GM23338 (cell line): Measurements from ENCODE around the gene SPA17. TPM values are rescaled to one million over a fixed set of nuclear protein-coding genes. Genes with fewer than 3 reads are reported as not detected.

ENCODE experiments used
- ATAC-seq: fragments of 200-7000 bp; cut with Tn5 transposase; 3 replicates; pipeline ENCODE4 v1.9.1; 2020
- DNase-seq: peaks from one replicate; pipeline ENCODE4 v3.0.0-alpha.2; 2015; ENCODE audit warnings: low spot score
- H2AFZ ChIP-seq: fragments of 200-600 bp; sonication (generic); 2 replicates; pipeline ENCODE4 v1.8.0; 2016; ENCODE audit warnings: antibody characterized with exemption, mild to moderate bottlenecking, moderate library complexity
- H3F3A ChIP-seq: fragments of 200-600 bp; sonication (generic); replicated peaks from 2 replicates; pipeline ENCODE4 v1.8.0; 2017; ENCODE audit warnings: antibody characterized with exemption, mixed run types, low read depth
- H3K27ac ChIP-seq: fragments of 200-600 bp; sonication (generic); 2 replicates; pipeline ENCODE4 v1.6.1; 2016; ENCODE audit warnings: low read depth
- H3K27me3 ChIP-seq: fragments of 200-600 bp; sonication (generic); 2 replicates; pipeline ENCODE4 v1.8.0; 2016; ENCODE audit warnings: mild to moderate bottlenecking, mixed run types, moderate library complexity; ENCODE audit not compliant: insufficient read depth
- H3K36me3 ChIP-seq: fragments of 200-600 bp; sonication (generic); 2 replicates; pipeline ENCODE4 v1.8.0; 2016; ENCODE audit warnings: mild to moderate bottlenecking; ENCODE audit not compliant: insufficient read depth
- H3K4me1 ChIP-seq: fragments of 200-600 bp; sonication (generic); 2 replicates; pipeline ENCODE4 v1.8.0; 2016; ENCODE audit warnings: mild to moderate bottlenecking, moderate library complexity; ENCODE audit not compliant: insufficient read depth
- H3K4me2 ChIP-seq: fragments of 200-600 bp; sonication (generic); 2 replicates; pipeline ENCODE4 v1.7.1; 2017; ENCODE audit warnings: mixed run types
- H3K4me3 ChIP-seq: fragments of 200-600 bp; sonication (generic); 2 replicates; pipeline ENCODE4 v1.6.1; 2016; ENCODE audit warnings: mixed run types
- H3K79me2 ChIP-seq: fragments of 200-600 bp; sonication (generic); replicated peaks from 2 replicates; pipeline ENCODE4 v1.8.0; 2017; ENCODE audit warnings: mild to moderate bottlenecking; ENCODE audit not compliant: insufficient read depth
- H3K9me2 ChIP-seq: fragments of 200-600 bp; sonication (generic); 2 replicates; pipeline ENCODE4 v1.8.0; 2017; ENCODE audit not compliant: insufficient read depth
- H4K20me1 ChIP-seq: fragments of 200-600 bp; sonication (generic); replicated peaks from 2 replicates; pipeline ENCODE4 v1.8.0; 2017; ENCODE audit warnings: mild to moderate bottlenecking; ENCODE audit not compliant: insufficient read depth
- H3K27ac Mint-ChIP-seq: 2 replicates; pipeline ENCODE4 v1.8.0; 2020; ENCODE audit warnings: inconsistent platforms, mild to moderate bottlenecking, moderate library complexity, mixed read lengths
- H3K27me3 Mint-ChIP-seq: 3 replicates; pipeline ENCODE4 v1.8.0; 2022; ENCODE audit warnings: low read depth, mild to moderate bottlenecking, moderate library complexity, mixed read lengths, inconsistent platforms; ENCODE audit not compliant: insufficient read depth, poor library complexity
- H3K36me3 Mint-ChIP-seq: 3 replicates; pipeline ENCODE4 v1.8.0; 2021; ENCODE audit warnings: low read depth, mild to moderate bottlenecking, inconsistent platforms, moderate library complexity, mixed read lengths
- H3K4me1 Mint-ChIP-seq: 3 replicates; pipeline ENCODE4 v1.8.0; 2020; ENCODE audit warnings: mild to moderate bottlenecking, inconsistent platforms, mixed read lengths
- H3K4me3 Mint-ChIP-seq: 3 replicates; pipeline ENCODE4 v1.8.0; 2021; ENCODE audit warnings: moderate library complexity, mild to moderate bottlenecking, inconsistent platforms, mixed read lengths
- H3K9me3 Mint-ChIP-seq: 3 replicates; pipeline ENCODE4 v1.8.0; 2020; ENCODE audit warnings: moderate library complexity, mild to moderate bottlenecking, inconsistent platforms, mixed read lengths
- CREB1 ChIP-seq: fragments of 250-450 bp; sonication (Bioruptor Pico); IDR thresholded peaks from 2 replicates; pipeline ENCODE4 v1.5.0; 2020; ENCODE audit warnings: low read depth, mild to moderate bottlenecking, moderate library complexity
- CTCF ChIP-seq, 2 experiments: fragments of 200-600 bp in 1 of 2; sonication (generic) in 1 of 2; conservative IDR thresholded peaks; 2 replicates each; pipeline versions ENCODE4 v1.5.1 to v1.6.1; 2016 to 2017; ENCODE audit warnings: antibody characterized with exemption in 2 of 2, low read depth in 2 of 2, mild to moderate bottlenecking in 2 of 2, moderate library complexity in 1 of 2
- ETS1 ChIP-seq: IDR thresholded peaks from 2 replicates; pipeline ENCODE4 v1.6.1; 2016; ENCODE audit warnings: antibody characterized with exemption
- EZH2 ChIP-seq: fragments of 200-600 bp; sonication (generic); IDR thresholded peaks from one replicate; pipeline ENCODE4 v1.8.0; 2017; ENCODE audit warnings: antibody characterized with exemption, mild to moderate bottlenecking, low read depth; ENCODE audit not compliant: unreplicated experiment
- EZH2phosphoT487 ChIP-seq: fragments of 200-600 bp; sonication (generic); IDR thresholded peaks from one replicate; pipeline ENCODE4 v1.8.1; 2018; ENCODE audit warnings: antibody characterized with exemption; ENCODE audit not compliant: unreplicated experiment
- JUNB ChIP-seq: IDR thresholded peaks from one replicate; pipeline ENCODE4 v1.6.1; 2016; ENCODE audit warnings: antibody characterized with exemption; ENCODE audit not compliant: unreplicated experiment
- NANOG ChIP-seq: IDR thresholded peaks from 2 replicates; pipeline ENCODE4 v1.6.1; 2016; ENCODE audit warnings: antibody characterized with exemption, borderline replicate concordance
- POLR2AphosphoS5 ChIP-seq: IDR thresholded peaks from 2 replicates; pipeline ENCODE4 v1.6.1; 2016; ENCODE audit warnings: antibody characterized with exemption, low read depth
- REST ChIP-seq: IDR thresholded peaks from one replicate; pipeline ENCODE4 v1.6.1; 2018; ENCODE audit warnings: antibody characterized with exemption; ENCODE audit not compliant: unreplicated experiment
- STAT1 ChIP-seq: IDR thresholded peaks from one replicate; pipeline ENCODE4 v1.6.1; 2016; ENCODE audit warnings: antibody characterized with exemption; ENCODE audit not compliant: unreplicated experiment
- ZNF114 ChIP-seq: fragments of 250-450 bp; sonication (Bioruptor Pico); IDR thresholded peaks from 2 replicates; pipeline ENCODE4 v1.5.0; 2020; ENCODE audit warnings: mild to moderate bottlenecking, moderate library complexity
- ZNF331 ChIP-seq: fragments of 250-450 bp; sonication (Bioruptor Pico); IDR thresholded peaks from 2 replicates; pipeline ENCODE4 v1.5.0; 2020; ENCODE audit warnings: low read depth, mild to moderate bottlenecking, moderate library complexity
- ZNF462 ChIP-seq: fragments of 250-450 bp; sonication (Bioruptor Pico); IDR thresholded peaks from 2 replicates; pipeline ENCODE4 v1.5.0; 2020; ENCODE audit warnings: mild to moderate bottlenecking, moderate library complexity
- polyA plus RNA-seq: library from polyadenylated mRNA; unstranded; fragments of >200 nt; fragmentation: Nextera tagmentation; extraction: Ambion mirVana; gene quantifications from 2 replicates; pipeline ENCODE4 v1.2.1, GENCODE V29; 2016
- total RNA-seq: library from RNA; depleted of rRNA; stranded (reverse); fragments of >200 nt; shearing (Covaris generic); gene quantifications from 2 replicates; pipeline ENCODE4 v1.2.3, GENCODE V29; 2014

Gene SPA17
- total and polyA plus RNA-seq, 2 experiments from 2014 or later = 3.2 to 14.9 TPM

GRCh38 chr11:124725719-124726105, 52.0 kb downstream of the SPA17 start:
- H3K4me3 Mint-ChIP-seq = peak overlapping the region; percentile 44; the same call in 2 of the 3 replicates
- no peaks in the 10 kb centered on the region for H3K36me3 ChIP-seq
- peak overlapping the region; percentile 37 for H3K4me2 ChIP-seq
- H3F3A ChIP-seq = no peaks in the 10 kb centered on the region
- H3K36me3 Mint-ChIP-seq = no peaks in the 10 kb centered on the region
- H3K9me2 ChIP-seq = no peaks in the 10 kb centered on the region
- TF ChIP-seq ETS1 = no peak
- no peak for TF ChIP-seq EZH2
- TF ChIP-seq POLR2AphosphoS5 = no peak
- TF ChIP-seq JUNB = no peak
- no peak for TF ChIP-seq ZNF331
- no peak for TF ChIP-seq REST
- no peak for TF ChIP-seq ZNF114 (CRISPR knock-in tag)
- no peak for TF ChIP-seq CTCF (conservative IDR thresholded peaks at IDR 0.05; ENCODE audit: low read depth in 2 of 2)
- no peak for TF ChIP-seq ZNF462 (CRISPR knock-in tag)
- TF ChIP-seq CREB1 (CRISPR knock-in tag) = no peak
- no peak for TF ChIP-seq NANOG
- TF ChIP-seq STAT1 = no peak
- TF ChIP-seq EZH2phosphoT487 = no peak
- peaks cover 65% of the 10 kb centered on the region for H3K27me3 ChIP-seq
- no peaks in the 10 kb centered on the region for H4K20me1 ChIP-seq
- H3K4me1 Mint-ChIP-seq = peaks cover 52% of the 10 kb centered on the region
- H3K9me3 Mint-ChIP-seq = no peaks in the 10 kb centered on the region
- DNase-seq (no peak), ATAC-seq (peak; percentile 17; the same call in 2 of the 3 replicates)
- peak overlapping the region; percentile 29 for H3K4me3 ChIP-seq
- no peak overlapping the region for H3K27ac Mint-ChIP-seq
- peaks cover 43% of the 10 kb centered on the region for H3K27me3 Mint-ChIP-seq
- H3K79me2 ChIP-seq = no peaks in the 10 kb centered on the region
- H3K27ac ChIP-seq = no peak overlapping the region
- peaks cover 31% of the 10 kb centered on the region for H3K4me1 ChIP-seq
- H2AFZ ChIP-seq = peak overlapping the region; percentile 40
